HS-5 (cell line): Measurements from ENCODE around the gene MYO7B.

Experiments
- DNase-seq: peaks from one replicate; pipeline ENCODE4 v3.0.0-alpha.2; 2012; ENCODE audit warnings: low read depth

MYO7B gene

DNA sequence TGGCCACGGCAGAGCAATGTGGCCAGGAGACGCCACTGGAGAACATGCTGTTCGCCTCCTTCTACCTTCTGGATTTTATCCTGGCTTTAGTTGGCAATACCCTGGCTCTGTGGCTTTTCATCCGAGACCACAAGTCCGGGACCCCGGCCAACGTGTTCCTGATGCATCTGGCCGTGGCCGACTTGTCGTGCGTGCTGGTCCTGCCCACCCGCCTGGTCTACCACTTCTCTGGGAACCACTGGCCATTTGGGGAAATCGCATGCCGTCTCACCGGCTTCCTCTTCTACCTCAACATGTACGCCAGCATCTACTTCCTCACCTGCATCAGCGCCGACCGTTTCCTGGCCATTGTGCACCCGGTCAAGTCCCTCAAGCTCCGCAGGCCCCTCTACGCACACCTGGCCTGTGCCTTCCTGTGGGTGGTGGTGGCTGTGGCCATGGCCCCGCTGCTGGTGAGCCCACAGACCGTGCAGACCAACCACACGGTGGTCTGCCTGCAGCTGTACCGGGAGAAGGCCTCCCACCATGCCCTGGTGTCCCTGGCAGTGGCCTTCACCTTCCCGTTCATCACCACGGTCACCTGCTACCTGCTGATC lies 115.4 kb downstream of the MYO7B start:
- DNase-seq = no peak

DNA sequence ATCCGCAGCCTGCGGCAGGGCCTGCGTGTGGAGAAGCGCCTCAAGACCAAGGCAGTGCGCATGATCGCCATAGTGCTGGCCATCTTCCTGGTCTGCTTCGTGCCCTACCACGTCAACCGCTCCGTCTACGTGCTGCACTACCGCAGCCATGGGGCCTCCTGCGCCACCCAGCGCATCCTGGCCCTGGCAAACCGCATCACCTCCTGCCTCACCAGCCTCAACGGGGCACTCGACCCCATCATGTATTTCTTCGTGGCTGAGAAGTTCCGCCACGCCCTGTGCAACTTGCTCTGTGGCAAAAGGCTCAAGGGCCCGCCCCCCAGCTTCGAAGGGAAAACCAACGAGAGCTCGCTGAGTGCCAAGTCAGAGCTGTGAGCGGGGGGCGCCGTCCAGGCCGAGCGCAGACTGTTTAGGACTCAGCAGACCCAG lies 115.9 kb downstream of the MYO7B start:
- no peak for DNase-seq

DNA sequence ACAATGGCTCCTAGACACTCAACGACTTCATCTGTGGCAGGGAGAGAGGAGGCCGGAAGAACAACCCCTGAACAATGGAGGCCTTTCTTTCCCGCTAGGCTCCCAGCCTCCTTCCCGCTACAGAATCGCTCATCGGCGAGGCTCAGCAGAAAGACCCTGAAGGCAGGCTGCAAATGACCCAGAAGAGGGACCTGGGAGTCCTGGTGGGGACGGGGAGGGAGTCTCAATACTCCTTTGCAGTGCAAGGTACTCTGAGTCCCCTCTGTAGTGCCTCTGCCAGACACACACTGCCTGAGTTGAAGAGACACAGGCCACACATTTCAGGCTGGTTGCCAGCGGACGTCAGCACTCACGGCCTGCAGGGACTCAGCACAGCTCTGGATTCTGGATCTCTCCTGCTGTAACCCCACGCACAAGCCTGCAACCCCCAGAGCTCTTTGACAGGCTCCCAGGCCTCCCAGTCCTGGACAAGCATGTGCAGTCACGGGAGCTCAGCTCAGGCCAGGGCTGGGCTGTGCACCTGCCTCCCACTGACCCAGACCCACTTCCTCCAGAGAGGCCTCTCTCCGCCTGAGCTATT lies 116.6 kb downstream of the MYO7B start:
- DNase-seq = no peak

DNA sequence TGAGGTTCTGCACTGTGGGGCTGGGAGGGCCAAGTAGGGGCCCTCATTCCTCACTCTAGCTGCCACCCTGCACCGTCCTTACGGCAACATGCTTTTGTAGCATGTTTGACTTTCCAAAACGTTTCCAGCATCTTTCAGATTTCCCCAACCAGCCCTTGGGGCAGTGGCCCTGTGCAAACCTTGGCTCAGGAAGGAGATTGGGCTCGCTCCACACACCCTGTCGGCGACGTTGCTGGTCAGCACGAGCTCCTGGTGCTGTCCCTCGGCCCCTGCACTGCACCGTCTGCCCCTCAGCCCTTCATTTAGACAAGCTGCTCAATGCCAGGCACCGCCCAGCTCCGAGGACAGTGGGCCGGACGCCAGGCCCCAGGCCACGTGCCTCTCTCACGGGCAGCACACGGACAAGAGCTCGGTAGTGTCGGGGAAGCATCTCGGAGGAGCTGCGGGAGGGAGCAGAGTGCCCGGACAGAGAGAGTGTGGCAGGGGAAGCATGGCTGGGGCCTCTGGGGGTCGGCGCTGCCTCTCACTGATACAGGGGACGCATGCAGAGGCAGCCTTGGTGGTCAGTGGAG lies 117.4 kb downstream of the MYO7B start:
- no peak for DNase-seq

DNA sequence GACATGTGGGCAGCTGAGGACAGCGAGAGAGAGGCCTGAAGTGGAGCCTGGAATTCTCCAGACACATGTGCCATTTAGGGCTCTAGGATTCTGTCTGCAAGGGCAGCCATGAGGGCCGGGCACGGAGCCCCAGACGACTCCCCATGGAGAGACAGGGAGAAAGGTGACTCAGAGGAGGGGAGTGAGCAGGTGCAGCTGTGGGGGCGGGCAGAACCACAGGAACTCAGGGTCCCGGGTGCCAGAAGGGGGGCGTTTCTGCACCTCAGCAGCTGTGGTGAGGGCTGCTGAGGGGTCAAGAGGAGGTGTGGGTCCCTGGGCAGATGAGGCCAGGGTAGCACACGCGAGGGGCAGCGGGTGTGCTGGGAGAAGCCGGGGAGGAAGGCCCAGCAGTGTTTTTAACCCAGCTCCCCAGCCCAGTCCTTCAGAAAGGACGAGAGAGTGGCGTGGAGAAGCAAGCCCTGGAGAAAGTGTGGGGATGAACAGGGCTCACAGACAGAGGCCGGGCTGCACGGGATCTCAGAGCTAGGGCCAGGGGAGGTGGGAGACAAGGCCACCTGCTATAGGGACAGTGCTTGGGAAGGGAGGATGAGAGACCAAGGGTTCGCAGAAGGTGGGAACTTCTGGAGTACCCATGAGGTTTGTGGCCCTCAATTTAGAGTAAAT lies 118.1 kb downstream of the MYO7B start:
- no peak for DNase-seq

DNA sequence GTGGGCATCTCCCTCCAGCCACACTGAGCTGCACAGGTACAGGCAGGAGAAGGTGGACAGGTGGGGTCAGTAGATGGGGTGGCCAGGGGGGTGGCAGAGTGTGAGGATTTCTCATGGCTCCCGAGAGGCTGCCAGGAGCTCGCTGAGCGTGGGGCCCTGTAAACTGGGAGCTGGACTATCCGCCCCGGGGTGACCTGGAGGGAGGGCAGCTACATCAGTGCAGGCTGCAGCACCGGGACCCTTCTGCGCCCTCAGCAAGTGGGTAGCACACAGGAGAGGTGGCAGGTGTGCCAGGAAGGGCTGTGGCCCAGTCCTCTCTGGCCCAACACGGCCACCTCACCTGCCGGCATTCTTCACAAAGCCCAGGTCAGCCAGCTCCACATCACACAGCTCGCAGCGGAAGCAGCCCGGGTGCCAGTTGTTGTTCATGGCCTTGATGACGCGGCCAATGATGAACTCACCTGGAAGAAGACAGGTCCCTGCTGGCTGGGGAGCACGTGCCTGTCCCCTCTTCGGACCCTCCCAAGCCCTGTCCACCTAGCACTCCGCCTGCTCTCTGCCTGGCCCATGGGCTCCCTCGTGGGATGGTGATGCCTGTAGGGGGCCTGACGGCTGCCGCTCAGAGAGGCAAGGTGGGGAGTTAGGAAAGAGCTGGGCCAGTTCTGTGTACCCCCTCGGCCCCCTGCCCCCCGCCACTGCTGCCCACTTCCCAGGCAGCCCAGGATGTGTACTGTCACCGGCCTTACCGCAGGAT lies 118.8 kb downstream of the MYO7B start:
- DNase-seq = no peak

DNA sequence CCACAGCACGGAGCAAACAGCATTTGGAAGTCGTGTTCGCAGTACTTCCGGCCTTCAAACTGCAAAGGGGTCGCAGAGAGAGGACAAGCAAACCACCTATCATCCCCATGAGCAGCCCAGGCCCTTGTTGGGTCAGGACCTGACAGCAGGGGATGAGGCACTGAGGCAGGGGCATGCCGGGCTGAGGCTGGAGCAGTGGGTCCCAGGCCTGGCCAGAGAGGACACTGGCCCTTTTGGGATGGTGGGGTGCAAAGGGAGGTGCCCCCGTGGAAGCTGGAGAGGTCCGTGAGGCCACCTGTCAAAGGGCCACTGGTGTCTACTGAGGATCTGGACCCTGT lies 119.3 kb downstream of the MYO7B start:
- DNase-seq = no peak

DNA sequence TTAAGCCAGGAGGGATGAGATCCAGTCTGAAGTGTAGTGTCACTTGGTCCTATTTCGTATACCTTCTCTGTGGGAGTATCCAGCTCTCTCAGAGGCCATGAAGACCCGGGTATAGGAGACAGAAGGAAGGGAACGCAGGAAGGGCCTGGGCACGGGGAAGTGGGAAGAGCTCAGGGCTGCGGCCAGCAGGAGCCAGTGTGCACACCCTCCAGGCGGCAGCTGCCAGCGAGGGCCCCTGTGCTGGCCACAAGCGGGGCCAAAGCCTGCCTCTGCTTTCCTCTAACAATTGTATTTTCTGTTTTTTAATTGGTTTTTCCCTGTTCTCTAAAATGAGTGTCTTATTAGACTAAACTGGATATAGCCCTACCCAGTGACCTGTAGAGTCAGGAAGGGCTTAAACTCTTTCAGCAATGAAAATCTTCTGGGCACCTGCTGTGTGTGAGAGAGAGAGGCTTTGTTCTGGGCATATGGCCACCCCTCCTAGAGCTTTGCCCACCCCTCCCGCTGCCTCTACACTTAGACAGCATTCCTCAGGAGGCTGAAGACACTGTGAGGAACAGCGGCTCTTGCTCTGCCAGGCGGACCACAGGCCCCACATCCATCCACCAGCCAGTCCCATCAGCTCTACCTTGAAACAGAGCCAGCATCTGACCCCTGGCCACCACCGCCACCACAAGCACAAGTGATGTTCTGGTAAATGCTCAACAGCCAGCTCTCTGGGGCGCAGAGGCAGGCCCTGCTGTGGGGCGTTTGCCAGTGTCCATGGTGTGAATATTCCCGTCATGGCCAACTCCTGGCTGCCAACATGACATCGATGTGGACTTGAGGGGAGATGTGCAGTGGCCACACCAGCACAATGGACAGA lies 120.0 kb downstream of the MYO7B start:
- DNase-seq = no peak

DNA sequence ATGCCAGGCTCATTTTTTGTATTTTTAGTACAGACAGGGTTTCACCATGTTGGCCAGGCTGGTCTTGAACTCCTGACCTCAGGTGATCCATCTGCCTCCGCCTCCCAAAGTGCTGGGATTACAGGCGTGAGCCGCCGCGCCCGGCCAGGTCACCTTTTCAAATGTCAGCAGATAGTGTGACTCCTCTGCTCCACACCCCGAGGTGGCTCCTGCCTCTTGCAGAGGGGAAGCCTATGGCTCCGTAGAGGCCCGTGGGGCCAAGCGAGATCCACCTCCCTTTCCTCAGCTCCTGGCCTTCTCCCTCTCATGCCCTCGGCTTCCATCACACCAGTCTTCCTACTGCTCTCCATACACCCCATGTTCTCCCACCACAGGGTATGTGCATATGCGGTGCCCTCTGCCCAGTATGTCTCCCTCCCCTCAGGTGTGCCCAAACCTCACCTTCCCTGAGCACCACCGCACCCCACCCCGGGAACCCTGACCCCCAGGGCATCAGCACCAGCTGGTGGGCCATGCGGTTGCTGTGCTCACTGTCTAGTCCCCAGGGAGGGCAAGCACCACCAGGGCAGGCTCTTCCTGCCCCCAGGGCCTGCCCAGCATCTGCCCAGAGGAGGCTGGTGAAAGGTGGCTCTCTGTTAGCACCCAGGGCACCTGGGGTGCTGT lies 121.2 kb downstream of the MYO7B start:
- DNase-seq = no peak

DNA sequence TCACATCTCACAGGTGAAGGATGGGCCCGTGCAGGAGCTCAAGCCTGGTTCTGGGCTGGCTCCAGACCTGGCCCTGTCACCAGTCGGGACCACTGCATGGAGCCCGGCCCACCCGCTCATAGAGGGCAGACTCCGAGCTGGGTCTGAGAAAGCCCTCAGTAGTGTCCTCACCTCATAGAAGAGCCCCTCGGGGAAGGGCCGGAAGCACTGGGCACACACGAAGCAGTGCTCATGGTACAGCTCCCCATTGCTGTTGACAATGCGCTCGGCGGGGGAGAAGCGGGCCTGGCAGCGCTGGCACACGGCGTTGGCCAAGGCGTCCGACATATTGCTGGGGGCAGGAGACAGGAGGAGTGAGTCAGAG lies 121.7 kb downstream of the MYO7B start:
- no peak for DNase-seq

DNA sequence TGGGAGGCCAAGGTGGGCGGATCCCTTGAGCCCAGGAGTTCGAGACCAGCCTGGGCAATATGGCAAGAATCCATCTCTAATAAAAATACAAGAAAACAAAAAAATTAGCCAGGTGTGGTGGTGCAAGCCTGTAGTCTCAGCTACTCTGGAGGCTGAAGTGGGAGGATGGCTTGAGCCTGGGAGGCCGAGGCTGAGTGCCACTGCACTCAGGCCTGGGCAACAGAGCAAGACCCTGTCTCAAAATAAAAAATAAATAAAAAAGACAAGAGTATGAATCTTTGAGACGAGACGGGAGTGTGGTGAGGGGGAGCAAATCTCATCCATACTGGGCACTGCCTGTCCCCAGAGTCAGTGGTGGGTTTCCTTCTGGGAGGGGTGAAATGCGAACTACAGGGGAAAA lies 122.7 kb downstream of the MYO7B start:
- no peak for DNase-seq

DNA sequence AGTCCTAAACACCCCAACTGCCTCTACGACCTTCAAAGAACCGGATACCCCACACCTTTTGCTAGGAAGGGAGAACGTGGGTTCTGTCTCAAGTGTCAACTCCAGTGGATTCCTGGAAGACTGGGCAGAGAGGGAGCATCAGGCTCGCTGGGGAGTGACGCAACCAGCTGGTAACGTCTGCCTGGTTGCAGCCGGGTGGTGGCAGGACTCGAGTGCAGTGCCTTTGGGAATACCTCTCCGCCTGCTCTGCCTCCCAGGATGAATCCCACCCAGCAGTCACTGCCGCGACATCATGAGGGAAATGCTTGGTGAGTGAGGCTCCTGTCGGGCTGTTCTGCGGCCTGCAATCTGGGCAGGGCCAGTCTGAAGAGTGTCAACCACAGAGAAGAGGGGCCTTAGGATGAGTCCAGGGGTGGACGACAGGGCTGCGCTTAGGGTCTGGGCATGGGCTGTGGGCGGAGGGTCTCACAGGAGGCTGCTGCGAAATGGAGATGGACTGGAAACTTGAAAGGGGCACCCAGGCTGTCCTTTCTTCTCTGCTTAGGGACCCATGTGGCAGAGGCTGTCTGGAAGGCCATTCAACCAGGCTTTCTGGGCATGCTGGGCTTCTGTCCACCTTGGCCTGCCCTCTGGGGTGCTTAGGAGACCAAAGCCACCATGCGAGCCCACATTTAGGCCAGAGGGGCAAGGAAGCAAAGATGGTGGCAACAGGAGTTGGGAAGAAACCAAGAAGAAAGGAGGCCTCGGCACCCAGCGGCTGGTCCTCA lies 123.3 kb downstream of the MYO7B start:
- DNase-seq = no peak

DNA sequence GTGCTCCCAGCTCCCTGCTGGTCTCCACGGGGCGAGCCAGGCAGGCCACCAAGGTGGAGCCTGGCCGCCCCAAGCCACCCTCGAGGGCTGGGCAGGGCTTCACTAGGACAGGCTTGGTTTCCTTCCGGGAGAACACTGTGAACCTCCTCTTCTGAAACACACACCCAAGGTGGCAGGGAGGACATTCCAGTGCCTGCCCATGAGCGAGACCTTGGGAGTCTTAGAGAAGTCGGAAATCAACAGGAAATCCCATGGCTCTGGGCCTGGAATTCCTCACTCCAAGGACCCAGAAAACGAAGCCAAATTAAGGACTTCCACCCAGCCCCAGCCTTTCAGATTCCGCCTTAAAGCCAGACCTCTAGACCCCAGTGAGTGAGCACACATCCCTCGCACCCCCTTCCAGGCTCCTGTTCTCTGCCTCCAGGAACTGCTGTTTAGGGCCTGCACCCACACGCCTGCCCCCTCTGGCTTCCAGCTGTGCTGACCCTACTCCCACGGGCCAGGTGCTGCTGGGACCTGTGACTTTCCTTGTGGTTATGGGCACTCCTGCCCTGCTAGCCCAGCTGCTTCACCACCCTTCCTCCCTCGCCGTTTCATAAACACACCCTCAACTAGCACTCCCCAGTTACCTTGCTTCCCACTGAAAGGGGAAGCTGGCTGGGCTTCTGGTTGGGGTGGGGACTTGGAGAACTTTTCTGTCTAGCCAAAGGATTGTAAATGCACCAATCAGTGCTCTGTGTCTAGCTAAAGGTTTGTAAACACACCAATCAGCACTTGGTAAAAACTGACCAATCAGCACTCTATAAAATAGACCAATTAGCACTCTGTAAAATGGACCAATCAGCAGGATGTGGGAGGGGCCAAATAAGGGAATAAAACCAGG lies 124.2 kb downstream of the MYO7B start:
- no peak for DNase-seq

DNA sequence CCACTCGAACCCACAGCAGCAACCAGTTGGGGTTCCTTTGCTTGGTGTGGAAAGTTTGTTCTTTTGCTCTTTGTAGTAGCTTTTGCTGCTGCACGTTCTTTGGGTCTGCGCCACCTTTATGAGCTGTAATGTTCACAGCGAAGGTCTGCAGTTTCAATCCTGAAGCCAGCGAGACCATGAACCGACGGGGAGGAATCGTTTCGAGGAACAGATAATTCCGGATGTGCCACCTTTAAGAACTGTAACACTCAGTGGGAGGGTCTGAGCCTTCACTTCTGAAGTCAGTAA lies 124.8 kb downstream of the MYO7B start:
- no peak for DNase-seq

DNA sequence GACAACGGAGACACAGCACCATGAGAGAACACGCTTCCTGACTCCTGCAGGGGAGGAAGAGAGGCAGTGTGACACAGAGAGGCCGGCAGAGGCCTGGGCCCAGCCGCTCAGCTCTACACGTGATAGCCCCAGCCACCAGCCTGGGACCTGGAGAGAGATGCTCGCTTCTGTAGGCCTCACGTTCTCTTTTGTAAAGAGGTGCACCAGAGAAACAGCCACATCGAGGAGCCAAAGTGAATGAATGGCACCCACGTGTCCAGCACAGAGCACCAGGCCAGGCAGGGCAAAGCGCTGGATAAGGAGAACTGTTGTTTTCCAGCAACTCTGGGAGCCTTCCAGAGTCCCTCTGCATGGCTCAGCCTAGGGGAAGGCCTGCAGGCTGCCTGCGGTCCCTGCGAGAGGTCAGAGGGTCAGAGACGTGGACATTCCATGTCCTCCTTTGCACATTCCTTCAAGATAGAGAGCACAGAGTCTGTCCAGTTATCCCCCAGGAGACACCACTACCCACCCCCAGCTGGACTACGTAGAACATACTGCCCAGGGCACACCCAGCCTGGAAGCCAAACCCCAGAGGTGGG lies 125.7 kb downstream of the MYO7B start:
- no peak for DNase-seq

DNA sequence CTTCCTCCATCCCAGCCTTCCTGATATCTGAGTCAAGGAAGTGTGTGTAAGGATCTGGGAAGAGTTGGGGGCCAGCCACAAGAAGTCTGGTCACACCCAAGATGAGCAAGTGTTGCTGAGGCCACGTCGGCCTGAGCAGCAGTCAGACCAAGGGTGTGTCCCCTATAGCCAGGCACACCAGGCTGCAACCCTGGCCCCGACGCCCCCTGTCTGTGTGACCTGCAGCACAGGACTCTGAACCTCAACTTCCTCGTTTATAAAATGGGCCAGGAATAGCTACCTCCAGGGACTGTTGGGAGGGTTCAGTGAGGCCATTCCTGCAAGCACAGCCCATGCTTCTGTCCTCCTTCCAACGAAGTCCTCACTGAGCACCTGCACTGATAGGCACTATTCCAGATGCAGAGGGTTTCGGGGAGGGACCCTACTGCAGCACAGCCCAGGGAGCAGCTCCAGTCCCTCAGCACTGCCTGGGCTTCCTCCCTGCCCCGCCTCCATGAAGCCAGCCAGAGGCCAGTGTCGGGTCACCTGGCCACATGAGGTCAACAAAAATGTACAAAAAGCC lies 126.5 kb downstream of the MYO7B start:
- no peak for DNase-seq

DNA sequence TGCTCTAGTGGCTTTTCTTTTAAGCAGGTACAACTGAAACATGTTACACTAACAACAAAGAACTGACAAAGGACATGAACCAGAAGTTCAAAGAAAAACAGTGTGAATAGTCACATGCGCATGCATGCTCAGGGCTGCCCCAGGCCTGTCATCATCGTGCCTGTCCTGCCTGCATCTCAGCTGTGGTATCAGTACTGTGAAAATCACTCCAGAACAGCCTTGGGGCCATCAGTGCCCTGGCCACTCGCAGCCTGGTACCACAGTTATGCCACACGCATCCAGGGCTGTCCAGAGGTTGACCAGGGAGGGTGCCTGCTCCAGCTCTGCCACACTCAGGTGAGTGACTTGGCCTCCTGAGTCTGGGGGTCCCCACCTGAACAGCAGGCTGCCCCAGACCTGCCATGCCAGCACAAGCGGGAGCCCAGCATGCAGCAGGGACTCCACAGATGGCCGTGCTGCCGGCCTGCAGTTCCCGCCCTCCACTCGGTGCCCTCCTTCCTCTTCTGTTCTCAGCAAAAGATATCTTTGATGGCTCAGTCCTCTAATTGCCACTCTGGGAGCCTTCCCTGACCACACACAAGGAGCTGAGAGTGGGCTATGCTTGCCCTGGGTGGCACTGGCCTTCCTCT lies 127.6 kb downstream of the MYO7B start:
- DNase-seq = no peak

DNA sequence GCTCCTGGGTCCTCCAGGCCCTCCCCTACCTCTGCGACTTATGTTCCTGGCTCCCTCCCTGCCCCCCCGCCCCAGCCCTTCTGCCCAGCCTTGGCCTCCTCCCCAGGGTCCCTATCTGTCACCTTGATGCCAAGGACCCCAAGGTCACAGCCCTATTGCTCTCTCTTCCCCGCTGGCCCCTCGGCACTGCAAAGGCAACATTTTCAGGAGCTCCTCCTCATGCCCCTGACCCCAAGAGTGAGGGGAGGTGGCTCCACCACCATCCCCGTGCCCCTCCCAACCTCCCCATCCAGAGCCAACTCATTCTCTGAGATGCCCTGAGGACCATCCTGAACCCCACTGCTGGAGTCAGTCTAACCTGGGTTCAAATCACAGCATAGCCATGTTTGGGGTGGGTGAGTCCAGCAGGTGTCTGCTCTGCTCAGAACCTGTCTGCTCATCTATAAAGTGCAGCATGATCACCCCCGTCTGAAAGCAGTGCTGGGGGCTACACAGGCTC lies 128.1 kb downstream of the MYO7B start:
- no peak for DNase-seq
